SU-DHL-6 (cell line): ENCODE data around the gene PHF1.

Experiments
- H2AFZ ChIP-seq: fragments of 200-600 bp; sonication (generic); 2 replicates; pipeline ENCODE4 v1.6.1; 2014; ENCODE audit warnings: low read depth, mild to moderate bottlenecking, moderate library complexity, mixed read lengths, antibody characterized with exemption, low read length; ENCODE audit not compliant: severe bottlenecking
- H3F3A ChIP-seq: fragments of 200-600 bp; shearing (Covaris generic); 2 replicates; pipeline ENCODE4 v1.6.0; 2016; ENCODE audit warnings: antibody characterized with exemption, mild to moderate bottlenecking; ENCODE audit not compliant: insufficient read depth
- H3K27ac ChIP-seq: fragments of 200-600 bp; sonication (generic); 2 replicates; pipeline ENCODE4 v1.5.1; 2016; ENCODE audit warnings: low read depth, mild to moderate bottlenecking, low read length, moderate library complexity, mixed read lengths
- H3K27me3 ChIP-seq: fragments of 200-600 bp; sonication (generic), shearing (Covaris generic); 2 replicates; pipeline ENCODE4 v1.6.0; 2014; ENCODE audit warnings: mild to moderate bottlenecking, low read length
- H3K36me3 ChIP-seq: fragments of 200-600 bp; sonication (generic); 2 replicates; pipeline ENCODE4 v1.6.1; 2014; ENCODE audit warnings: mild to moderate bottlenecking, low read length, mixed read lengths
- H3K4me2 ChIP-seq: fragments of 300-600, 200-600 bp; shearing (Covaris generic), sonication (generic); 2 replicates; pipeline ENCODE4 v1.6.0; 2014; ENCODE audit warnings: low read length, low read depth, mild to moderate bottlenecking; ENCODE audit not compliant: poor library complexity, severe bottlenecking
- H3K4me3 ChIP-seq: fragments of 200-600 bp; sonication (generic); 2 replicates; pipeline ENCODE4 v1.5.1; 2014; ENCODE audit warnings: antibody characterized with exemption, low read length, mild to moderate bottlenecking, mixed read lengths; ENCODE audit not compliant: insufficient read depth, poor library complexity, severe bottlenecking
- H3K79me2 ChIP-seq: fragments of 200-600 bp; sonication (generic); 2 replicates; pipeline ENCODE4 v1.6.1; 2014; ENCODE audit warnings: mild to moderate bottlenecking, low read length, moderate library complexity; ENCODE audit not compliant: insufficient read depth
- H3K9ac ChIP-seq: fragments of 200-600 bp; sonication (generic); 2 replicates; pipeline ENCODE4 v1.7.0; 2014; ENCODE audit warnings: mild to moderate bottlenecking, low read length
- H3K9me2 ChIP-seq: fragments of 200-600 bp; sonication (generic); replicated peaks from 2 replicates; pipeline ENCODE4 v1.6.1; 2014; ENCODE audit warnings: low read length; ENCODE audit not compliant: insufficient read depth
- H3K9me3 ChIP-seq: fragments of 200-600 bp; sonication (generic); 2 replicates; pipeline ENCODE4 v1.6.1; 2014; ENCODE audit warnings: low read length, mixed read lengths; ENCODE audit not compliant: insufficient read depth
- H4K20me1 ChIP-seq: fragments of 200-600 bp; sonication (generic); 2 replicates; pipeline ENCODE4 v1.6.1; 2014; ENCODE audit warnings: low read depth, mild to moderate bottlenecking, antibody characterized with exemption, low read length, moderate library complexity, mixed read lengths
- EZH2phosphoT487 ChIP-seq: fragments of 200-600 bp; sonication (generic), shearing (Covaris generic); conservative IDR thresholded peaks from 2 replicates; pipeline ENCODE4 v1.6.1; 2018; ENCODE audit warnings: mild to moderate bottlenecking, antibody characterized with exemption, low read length, moderate library complexity, mixed read lengths
- TF ChIP-seq, protein P1 (sequence below): fragments of 200-600 bp; sonication (generic); IDR thresholded peaks from one replicate; pipeline ENCODE4 v1.5.1; 2017; ENCODE audit warnings: antibody characterized with exemption, mild to moderate bottlenecking, low read length, moderate library complexity; ENCODE audit not compliant: insufficient read depth, poor library complexity, severe bottlenecking

Gene PHF1

DNA sequence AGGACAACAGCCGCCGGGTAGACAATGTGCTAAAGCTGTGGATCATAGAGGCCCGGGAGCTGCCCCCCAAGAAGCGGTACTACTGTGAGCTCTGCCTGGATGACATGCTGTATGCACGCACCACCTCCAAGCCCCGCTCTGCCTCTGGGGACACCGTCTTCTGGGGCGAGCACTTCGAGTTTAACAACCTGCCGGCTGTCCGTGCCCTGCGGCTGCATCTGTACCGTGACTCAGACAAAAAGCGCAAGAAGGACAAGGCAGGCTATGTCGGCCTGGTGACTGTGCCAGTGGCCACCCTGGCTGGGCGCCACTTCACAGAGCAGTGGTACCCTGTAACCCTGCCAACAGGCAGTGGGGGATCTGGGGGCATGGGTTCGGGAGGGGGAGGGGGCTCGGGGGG lies 26.9 kb downstream of the PHF1 start:
- H3K36me3 ChIP-seq: no peaks in the 10 kb centered on the region
- H3K9me3 ChIP-seq: no peaks in the 10 kb centered on the region
- no peaks in the 10 kb centered on the region for H4K20me1 ChIP-seq
- TF ChIP-seq, protein P1, sequence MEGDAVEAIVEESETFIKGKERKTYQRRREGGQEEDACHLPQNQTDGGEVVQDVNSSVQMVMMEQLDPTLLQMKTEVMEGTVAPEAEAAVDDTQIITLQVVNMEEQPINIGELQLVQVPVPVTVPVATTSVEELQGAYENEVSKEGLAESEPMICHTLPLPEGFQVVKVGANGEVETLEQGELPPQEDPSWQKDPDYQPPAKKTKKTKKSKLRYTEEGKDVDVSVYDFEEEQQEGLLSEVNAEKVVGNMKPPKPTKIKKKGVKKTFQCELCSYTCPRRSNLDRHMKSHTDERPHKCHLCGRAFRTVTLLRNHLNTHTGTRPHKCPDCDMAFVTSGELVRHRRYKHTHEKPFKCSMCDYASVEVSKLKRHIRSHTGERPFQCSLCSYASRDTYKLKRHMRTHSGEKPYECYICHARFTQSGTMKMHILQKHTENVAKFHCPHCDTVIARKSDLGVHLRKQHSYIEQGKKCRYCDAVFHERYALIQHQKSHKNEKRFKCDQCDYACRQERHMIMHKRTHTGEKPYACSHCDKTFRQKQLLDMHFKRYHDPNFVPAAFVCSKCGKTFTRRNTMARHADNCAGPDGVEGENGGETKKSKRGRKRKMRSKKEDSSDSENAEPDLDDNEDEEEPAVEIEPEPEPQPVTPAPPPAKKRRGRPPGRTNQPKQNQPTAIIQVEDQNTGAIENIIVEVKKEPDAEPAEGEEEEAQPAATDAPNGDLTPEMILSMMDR: no peak
- TF ChIP-seq EZH2phosphoT487: no peak
- H3F3A ChIP-seq: no peaks in the 10 kb centered on the region
- H3K9me2 ChIP-seq: no peaks in the 10 kb centered on the region
- H3K4me2 ChIP-seq: no peak overlapping the region
- H3K9ac ChIP-seq: no peak overlapping the region
- no peak overlapping the region for H3K4me3 ChIP-seq
- H3K27me3 ChIP-seq: no peaks in the 10 kb centered on the region
- H3K27ac ChIP-seq: no peak overlapping the region
- no peaks in the 10 kb centered on the region for H3K79me2 ChIP-seq
- H2AFZ ChIP-seq: no peak overlapping the region

DNA sequence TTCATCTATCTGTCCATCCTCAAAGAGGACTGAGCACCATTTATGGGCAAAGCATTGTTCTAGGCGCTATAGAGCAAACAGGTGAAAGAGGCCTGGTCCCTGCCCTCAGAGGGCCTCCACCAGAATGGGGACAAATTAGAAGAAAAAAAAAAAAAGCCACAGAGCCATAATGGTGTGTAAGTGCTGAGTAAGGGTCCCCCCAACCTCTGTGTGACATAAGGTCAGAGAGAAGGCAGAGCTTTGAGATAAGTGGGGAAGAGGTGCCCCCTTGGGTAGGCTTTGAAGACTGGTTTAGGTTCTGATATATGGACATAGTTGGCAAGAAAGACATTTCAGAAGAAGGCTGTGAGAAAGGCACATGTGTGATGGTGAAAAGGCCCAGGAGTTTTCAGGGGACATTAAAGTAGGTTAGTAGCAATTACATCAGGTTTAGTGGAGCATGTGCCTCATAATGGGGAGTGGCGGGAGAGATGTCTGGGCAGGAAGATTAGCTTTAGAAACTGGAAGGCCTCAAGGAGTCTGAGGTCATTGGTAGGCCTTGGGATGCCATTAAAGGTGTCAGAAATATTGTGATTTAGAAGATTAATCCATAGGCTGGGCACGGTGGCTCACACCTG lies 28.3 kb downstream of the PHF1 start:
- Histone ChIP-seq H3K9me2 (no peaks in the 10 kb centered on the region), H3K27ac (no peak overlapping the region), H3K9ac (no peak overlapping the region), H4K20me1 (no peaks in the 10 kb centered on the region), H3K9me3 (no peaks in the 10 kb centered on the region), H2AFZ (no peak overlapping the region), H3K79me2 (no peaks in the 10 kb centered on the region), H3K4me2 (no peak overlapping the region), H3F3A (no peaks in the 10 kb centered on the region), H3K4me3 (no peak overlapping the region), H3K36me3 (no peaks in the 10 kb centered on the region), H3K27me3 (no peaks in the 10 kb centered on the region)
- no peak for TF ChIP-seq EZH2phosphoT487
- TF ChIP-seq, protein P1: no peak

DNA sequence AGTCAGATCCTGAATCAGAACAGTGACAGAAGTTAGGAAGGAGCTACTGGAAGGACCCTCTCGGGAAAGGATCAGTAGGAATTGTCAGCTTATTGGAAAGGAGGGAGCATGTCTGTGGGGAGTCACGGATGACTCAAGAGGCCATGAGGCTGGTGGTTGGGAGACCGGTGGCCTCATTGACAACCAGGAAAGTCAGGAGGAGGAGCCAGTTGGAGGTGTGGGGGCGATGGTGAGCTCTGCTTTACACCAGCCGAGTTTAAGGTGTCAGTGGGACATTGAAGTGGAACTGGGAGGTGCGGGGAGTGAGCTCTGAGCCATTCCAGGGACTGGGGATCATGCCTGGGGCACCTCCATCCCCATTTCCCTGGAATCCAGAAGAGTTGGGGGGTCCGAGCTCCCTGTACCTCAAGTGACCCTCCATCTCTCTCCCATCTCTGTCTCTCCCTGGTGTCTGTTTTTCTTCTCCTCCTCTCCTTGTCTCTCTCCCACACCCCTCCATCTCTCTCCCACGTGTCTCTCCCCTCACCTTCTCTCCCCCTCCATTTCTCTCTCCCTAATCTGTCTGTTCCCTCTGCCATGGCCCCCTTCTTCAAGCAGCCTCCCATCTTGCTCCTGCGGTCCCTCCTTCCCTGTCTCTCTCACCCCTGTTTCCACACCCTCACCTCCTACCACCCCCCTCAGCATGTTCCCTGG lies 29.3 kb downstream of the PHF1 start:
- H3K4me3 ChIP-seq: no peak overlapping the region
- TF ChIP-seq, protein P1: no peak
- no peak for TF ChIP-seq EZH2phosphoT487
- no peak overlapping the region for H3K9ac ChIP-seq
- no peaks in the 10 kb centered on the region for H4K20me1 ChIP-seq
- no peak overlapping the region for H3K27ac ChIP-seq
- no peaks in the 10 kb centered on the region for H3K36me3 ChIP-seq
- H3K9me3 ChIP-seq: no peaks in the 10 kb centered on the region
- no peaks in the 10 kb centered on the region for H3K79me2 ChIP-seq
- no peak overlapping the region for H3K4me2 ChIP-seq
- no peak overlapping the region for H2AFZ ChIP-seq
- H3F3A ChIP-seq: no peaks in the 10 kb centered on the region
- no peaks in the 10 kb centered on the region for H3K27me3 ChIP-seq
- H3K9me2 ChIP-seq: no peaks in the 10 kb centered on the region
